Measurements from ENCODE around the gene CHMP5. TPM values are rescaled to one million over a fixed set of nuclear protein-coding genes. Genes with fewer than 3 reads are reported as not detected.
A peak's percentile ranks its signal among the peaks of the same experiment; 100 is the strongest.

CHMP5 gene
- polyA plus RNA-seq, 2 of the 4 experiments (the other 2 are of a cell fraction) = 108 to 187 TPM

DNA sequence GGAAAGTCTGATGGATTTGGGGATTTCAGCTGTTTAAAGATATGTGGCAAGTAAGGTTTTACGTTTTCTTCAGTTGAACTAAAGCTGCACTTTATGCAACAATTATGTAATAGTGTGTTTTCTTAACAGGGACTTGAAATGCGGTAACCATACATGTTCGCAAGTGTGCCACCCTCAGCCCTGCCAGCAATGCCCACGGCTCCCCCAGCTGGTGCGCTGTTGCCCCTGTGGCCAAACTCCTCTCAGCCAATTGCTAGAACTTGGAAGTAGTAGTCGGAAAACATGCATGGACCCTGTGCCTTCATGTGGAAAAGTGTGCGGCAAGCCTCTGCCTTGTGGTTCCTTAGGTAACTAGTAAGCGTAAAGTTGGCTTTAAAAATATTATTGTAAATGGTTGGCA is 53.9 kb downstream of the CHMP5 start:
- H3K27ac ChIP-seq = peak overlapping the region in 1 of 2 experiments; percentile 87; a peak in 3 of 6 replicates
- ChIA-PET CTCF (interaction anchor here (0.8 to 1.6 kb wide), 5 partner anchors 8 to 403 kb away, joined by 3 to 9 read pairs (median 3); no protein-coding TSS in a partner anchor), POLR2A (no interaction called here)
- 94% methylated on average over 8 of the region's 8 CpGs for WGBS (ENCODE audit: missing lambda C conversion rate)
- no peak for TF ChIP-seq CBX8 (IDR thresholded peaks at IDR 0.05)
- TF ChIP-seq, protein P1, sequence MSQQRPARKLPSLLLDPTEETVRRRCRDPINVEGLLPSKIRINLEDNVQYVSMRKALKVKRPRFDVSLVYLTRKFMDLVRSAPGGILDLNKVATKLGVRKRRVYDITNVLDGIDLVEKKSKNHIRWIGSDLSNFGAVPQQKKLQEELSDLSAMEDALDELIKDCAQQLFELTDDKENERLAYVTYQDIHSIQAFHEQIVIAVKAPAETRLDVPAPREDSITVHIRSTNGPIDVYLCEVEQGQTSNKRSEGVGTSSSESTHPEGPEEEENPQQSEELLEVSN (IDR thresholded peaks at IDR 0.05; ENCODE audit: borderline replicate concordance, low read depth) = no peak
- no peak for FAIRE-seq
- ATAC-seq = no peak
- no peak overlapping the region for H3K4me2 ChIP-seq
- no peaks in the 10 kb centered on the region for H3K9me3 ChIP-seq
- no peak overlapping the region for H3K4me3 ChIP-seq
- DNase-seq (ENCODE audit: low read depth in 1 of 2, low spot score in 1 of 2) = no peak
- peaks cover 33% of the 10 kb centered on the region for H3K4me1 ChIP-seq

- 10% methylated on average over 1 of the region's 1 CpG for WGBS (ENCODE audit: missing lambda C conversion rate)
- FAIRE-seq = no peak
- POLR2A ChIA-PET = interaction anchor here (0.5 to 1.2 kb wide), 3 partner anchors 10 to 30 kb away, joined by 3 to 6 read pairs (median 3); partner anchors contain the start of gene NFX1
- ATAC-seq = peak; percentile 80 to 83
- CTCF ChIA-PET = interaction anchor here (0.6 to 1.7 kb wide), 8 partner anchors 10 to 222 kb away, joined by 3 to 12 read pairs (median 4); no protein-coding TSS in a partner anchor
- Histone ChIP-seq H3K4me3 (no peak overlapping the region), H3K4me1 (peaks cover 33% of the 10 kb centered on the region), H3K4me2 (peak overlapping the region; percentile 68), H3K27ac (peak overlapping the region; percentile 80 to 87), H3K9me3 (no peaks in the 10 kb centered on the region)
- TF ChIP-seq ZFP36 (IDR thresholded peaks at IDR 0.05; ENCODE audit: borderline replicate concordance, partially characterized antibody) (no peak), KDM5A (IDR thresholded peaks at IDR 0.05) (no peak), FOSL2 (IDR thresholded peaks at IDR 0.05) (no peak), FOSL2 (CRISPR knock-in tag; IDR thresholded peaks at IDR 0.05) (no peak), CTCF (IDR thresholded peaks at IDR 0.05) (no peak), MAX (IDR thresholded peaks at IDR 0.05) (no peak), PBX3 (IDR thresholded peaks at IDR 0.05) (no peak), HEYL (CRISPR knock-in tag; IDR thresholded peaks at IDR 0.05) (no peak), MYC (IDR thresholded peaks at IDR 0.05; ENCODE audit: borderline replicate concordance, low read length) (no peak), POLR2A (IDR thresholded peaks at IDR 0.05; ENCODE audit: low read length) (no peak)
- TF ChIP-seq, protein P2, sequence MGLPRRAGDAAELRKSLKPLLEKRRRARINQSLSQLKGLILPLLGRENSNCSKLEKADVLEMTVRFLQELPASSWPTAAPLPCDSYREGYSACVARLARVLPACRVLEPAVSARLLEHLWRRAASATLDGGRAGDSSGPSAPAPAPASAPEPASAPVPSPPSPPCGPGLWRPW (IDR thresholded peaks at IDR 0.05) = no peak
- TF ChIP-seq, protein P3, sequence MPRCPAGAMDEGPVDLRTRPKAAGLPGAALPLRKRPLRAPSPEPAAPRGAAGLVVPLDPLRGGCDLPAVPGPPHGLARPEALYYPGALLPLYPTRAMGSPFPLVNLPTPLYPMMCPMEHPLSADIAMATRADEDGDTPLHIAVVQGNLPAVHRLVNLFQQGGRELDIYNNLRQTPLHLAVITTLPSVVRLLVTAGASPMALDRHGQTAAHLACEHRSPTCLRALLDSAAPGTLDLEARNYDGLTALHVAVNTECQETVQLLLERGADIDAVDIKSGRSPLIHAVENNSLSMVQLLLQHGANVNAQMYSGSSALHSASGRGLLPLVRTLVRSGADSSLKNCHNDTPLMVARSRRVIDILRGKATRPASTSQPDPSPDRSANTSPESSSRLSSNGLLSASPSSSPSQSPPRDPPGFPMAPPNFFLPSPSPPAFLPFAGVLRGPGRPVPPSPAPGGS (IDR thresholded peaks at IDR 0.05) = no peak
- no peak for DNase-seq (ENCODE audit: low read depth in 1 of 2, low spot score in 1 of 2)
Measured at GRCh38 chr9:33320230-33320567, 55.4 kb downstream of the CHMP5 start.

GRCh38 chr9:33320568-33321261 is 55.9 kb downstream of the CHMP5 start:
- no peak overlapping the region for H3K4me3 ChIP-seq
- peak; percentile 59 to 81 for DNase-seq (ENCODE audit: low read depth in 1 of 2, low spot score in 1 of 2)
- peak overlapping the region; percentile 68 for H3K4me2 ChIP-seq
- peak overlapping the region; percentile 80 to 87 for H3K27ac ChIP-seq
- ATAC-seq = peak; percentile 90 to 91
- no peaks in the 10 kb centered on the region for H3K9me3 ChIP-seq
- H3K4me1 ChIP-seq = peaks cover 33% of the 10 kb centered on the region
- peak; percentile 98 for FAIRE-seq
- 31% methylated on average over 2 of the region's 2 CpGs for WGBS (ENCODE audit: missing lambda C conversion rate)
- CTCF ChIA-PET = interaction anchor here (0.6 to 1.7 kb wide), 9 partner anchors 10 to 223 kb away, joined by 3 to 12 read pairs (median 4); no protein-coding TSS in a partner anchor
- POLR2A ChIA-PET = interaction anchor here (0.5 to 1.5 kb wide), 4 partner anchors 10 to 31 kb away, joined by 3 to 6 read pairs (median 4); partner anchors contain the start of gene NFX1
- TF ChIP-seq, protein P2 (IDR thresholded peaks at IDR 0.05) = peak; percentile 63; the same call in 1 of the 2 replicates
- TF ChIP-seq MYC (IDR thresholded peaks at IDR 0.05; ENCODE audit: borderline replicate concordance, low read length) = no peak
- no peak for TF ChIP-seq TFCP2L1 (CRISPR knock-in tag; IDR thresholded peaks at IDR 0.05)
- no peak for TF ChIP-seq NPAS2 (CRISPR knock-in tag; IDR thresholded peaks at IDR 0.05; ENCODE audit: borderline replicate concordance)
- TF ChIP-seq ZC3H11A (IDR thresholded peaks at IDR 0.05) = no peak
- TF ChIP-seq HOXA7 (CRISPR knock-in tag; IDR thresholded peaks at IDR 0.05) = no peak
- no peak for TF ChIP-seq POLR2A (IDR thresholded peaks at IDR 0.05; ENCODE audit: low read length)
- TF ChIP-seq, protein P4, sequence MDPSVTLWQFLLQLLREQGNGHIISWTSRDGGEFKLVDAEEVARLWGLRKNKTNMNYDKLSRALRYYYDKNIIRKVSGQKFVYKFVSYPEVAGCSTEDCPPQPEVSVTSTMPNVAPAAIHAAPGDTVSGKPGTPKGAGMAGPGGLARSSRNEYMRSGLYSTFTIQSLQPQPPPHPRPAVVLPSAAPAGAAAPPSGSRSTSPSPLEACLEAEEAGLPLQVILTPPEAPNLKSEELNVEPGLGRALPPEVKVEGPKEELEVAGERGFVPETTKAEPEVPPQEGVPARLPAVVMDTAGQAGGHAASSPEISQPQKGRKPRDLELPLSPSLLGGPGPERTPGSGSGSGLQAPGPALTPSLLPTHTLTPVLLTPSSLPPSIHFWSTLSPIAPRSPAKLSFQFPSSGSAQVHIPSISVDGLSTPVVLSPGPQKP (IDR thresholded peaks at IDR 0.05; ENCODE audit: low read depth, low read length) = no peak
- no peak for TF ChIP-seq ZNF302 (CRISPR knock-in tag; IDR thresholded peaks at IDR 0.05)
- no peak for TF ChIP-seq HEYL (CRISPR knock-in tag; IDR thresholded peaks at IDR 0.05)
- no peak for TF ChIP-seq NR3C1 (IDR thresholded peaks at IDR 0.05)
- TF ChIP-seq CHD2 (IDR thresholded peaks at IDR 0.05; ENCODE audit: low read length, partially characterized antibody) = no peak
- 0 out of 2 replicates have a peak, but pooled peaks have one; percentile 12 for TF ChIP-seq ESRRA (IDR thresholded peaks at IDR 0.05; ENCODE audit: borderline replicate concordance, low read length)
- TF ChIP-seq CEBPB (IDR thresholded peaks at IDR 0.05) = peak; percentile 91 to 97
- TF ChIP-seq, protein P5, sequence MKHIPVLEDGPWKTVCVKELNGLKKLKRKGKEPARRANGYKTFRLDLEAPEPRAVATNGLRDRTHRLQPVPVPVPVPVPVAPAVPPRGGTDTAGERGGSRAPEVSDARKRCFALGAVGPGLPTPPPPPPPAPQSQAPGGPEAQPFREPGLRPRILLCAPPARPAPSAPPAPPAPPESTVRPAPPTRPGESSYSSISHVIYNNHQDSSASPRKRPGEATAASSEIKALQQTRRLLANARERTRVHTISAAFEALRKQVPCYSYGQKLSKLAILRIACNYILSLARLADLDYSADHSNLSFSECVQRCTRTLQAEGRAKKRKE (CRISPR knock-in tag; IDR thresholded peaks at IDR 0.05; ENCODE audit: low read depth) = no peak
